ENCODE results near the gene TSGA10.

Gene TSGA10

GRCh38 chr2:99152199-99152895 lies 2.4 kb downstream of the TSGA10 start:
- Histone ChIP-seq H2BK12ac (ENCODE audit: low read length) (no peak overlapping the region), H2AK5ac (ENCODE audit: low read length) (no peak overlapping the region), H3K79me2 (ENCODE audit: control insufficient read depth, insufficient read depth, low read length, poor library complexity) (peaks cover 4% of the 10 kb centered on the region), H3K14ac (ENCODE audit: low read length) (no peak overlapping the region), H3K4ac (ENCODE audit: low read depth, low read length) (no peak overlapping the region), H3K27me3 (ENCODE audit: insufficient read depth, low read length) (no peaks in the 10 kb centered on the region), H4K12ac (ENCODE audit: low read depth, low read length) (no peak overlapping the region), H4K8ac (ENCODE audit: low read depth, low read length) (no peak overlapping the region), H3K79me1 (ENCODE audit: low read length) (peaks cover 7% of the 10 kb centered on the region), H4K91ac (ENCODE audit: low read depth, low read length) (no peak overlapping the region), H2BK120ac (ENCODE audit: insufficient read depth, low read length, poor library complexity) (no peak overlapping the region), H3K4me3 (ENCODE audit: low read depth, low read length) (no peak overlapping the region), H3K36me3 (ENCODE audit: control insufficient read depth in 1 of 2, insufficient read depth in 2 of 2, low read length in 2 of 2) (no peaks in the 10 kb centered on the region), H3K4me2 (ENCODE audit: low read length) (no peak overlapping the region), H3K9me3 (ENCODE audit: insufficient read depth, low read depth, low read length) (no peaks in the 10 kb centered on the region), H2AFZ (ENCODE audit: insufficient read depth, low read length, poor library complexity) (no peak overlapping the region), H3K18ac (ENCODE audit: low read length) (no peak overlapping the region), H3K27ac (ENCODE audit: low read depth, low read length) (no peak overlapping the region), H2BK5ac (ENCODE audit: low read depth, low read length, poor library complexity) (no peak overlapping the region), H3K23ac (ENCODE audit: low read length) (no peak overlapping the region), H3K4me1 (ENCODE audit: control insufficient read depth in 1 of 2, insufficient read depth in 2 of 2, low read length in 2 of 2) (peaks cover 5 to 8% of the 10 kb centered on the region in 2 experiments), H3K9ac (ENCODE audit: low read length) (no peak overlapping the region)
- DNase-seq, result no peak
- WGBS (ENCODE audit: extremely low coverage, insufficient coverage, insufficient read length), result no CpG with 5 or more reads among the region's 7 CpGs

GRCh38 chr2:99150706-99151105 lies 4.0 kb downstream of the TSGA10 start:
- no peak overlapping the region for H3K4ac ChIP-seq (ENCODE audit: low read depth, low read length)
- H2AFZ ChIP-seq (ENCODE audit: insufficient read depth, low read length, poor library complexity), result no peak overlapping the region
- no peak overlapping the region for H3K9ac ChIP-seq (ENCODE audit: low read length)
- no peak overlapping the region for H2BK5ac ChIP-seq (ENCODE audit: low read depth, low read length, poor library complexity)
- no peak overlapping the region for H4K8ac ChIP-seq (ENCODE audit: low read depth, low read length)
- H3K36me3 ChIP-seq (ENCODE audit: control insufficient read depth in 1 of 2, insufficient read depth in 2 of 2, low read length in 2 of 2), result no peaks in the 10 kb centered on the region
- H3K4me3 ChIP-seq (ENCODE audit: low read depth, low read length), result no peak overlapping the region
- H2AK5ac ChIP-seq (ENCODE audit: low read length), result no peak overlapping the region
- WGBS (ENCODE audit: extremely low coverage, insufficient coverage, insufficient read length), result no CpG with 5 or more reads among the region's 1 CpG
- H4K91ac ChIP-seq (ENCODE audit: low read depth, low read length), result no peak overlapping the region
- H3K4me1 ChIP-seq (ENCODE audit: control insufficient read depth in 1 of 2, insufficient read depth in 2 of 2, low read length in 2 of 2), result peaks cover 5 to 7% of the 10 kb centered on the region in 2 experiments
- H3K27me3 ChIP-seq (ENCODE audit: insufficient read depth, low read length), result no peaks in the 10 kb centered on the region
- H3K79me1 ChIP-seq (ENCODE audit: low read length), result peaks cover 7% of the 10 kb centered on the region
- H3K9me3 ChIP-seq (ENCODE audit: insufficient read depth, low read depth, low read length), result no peaks in the 10 kb centered on the region
- no peak overlapping the region for H2BK120ac ChIP-seq (ENCODE audit: insufficient read depth, low read length, poor library complexity)
- H4K12ac ChIP-seq (ENCODE audit: low read depth, low read length), result no peak overlapping the region
- H3K23ac ChIP-seq (ENCODE audit: low read length), result no peak overlapping the region
- no peak overlapping the region for H3K27ac ChIP-seq (ENCODE audit: low read depth, low read length)
- H3K14ac ChIP-seq (ENCODE audit: low read length), result no peak overlapping the region
- no peak overlapping the region for H2BK12ac ChIP-seq (ENCODE audit: low read length)
- H3K18ac ChIP-seq (ENCODE audit: low read length), result no peak overlapping the region
- H3K79me2 ChIP-seq (ENCODE audit: control insufficient read depth, insufficient read depth, low read length, poor library complexity), result peaks cover 4% of the 10 kb centered on the region
- no peak for DNase-seq
- H3K4me2 ChIP-seq (ENCODE audit: low read length), result no peak overlapping the region

GRCh38 chr2:99141110-99142108 lies 13.3 kb downstream of the TSGA10 start, which contains the start of gene C2orf15:
Gene C2orf15, plus strand, starts transcription at chr2:99141707. Its CDS starts 8,852 bp downstream, at chr2:99150559.
- no CpG with 5 or more reads among the region's 84 CpGs for WGBS (ENCODE audit: extremely low coverage, insufficient coverage, insufficient read length)

GRCh38 chr2:99140860-99141109 lies 14.0 kb downstream of the TSGA10 start:
- H4K91ac ChIP-seq (ENCODE audit: low read depth, low read length), result peak overlapping the region; percentile 32
- H2AFZ ChIP-seq (ENCODE audit: insufficient read depth, low read length, poor library complexity), result peak overlapping the region; percentile 95
- H2BK120ac ChIP-seq (ENCODE audit: insufficient read depth, low read length, poor library complexity), result peak overlapping the region; percentile 4
- no peaks in the 10 kb centered on the region for H3K9me3 ChIP-seq (ENCODE audit: insufficient read depth, low read depth, low read length)
- no CpG with 5 or more reads among the region's 21 CpGs for WGBS (ENCODE audit: extremely low coverage, insufficient coverage, insufficient read length)
- H4K12ac ChIP-seq (ENCODE audit: low read depth, low read length), result no peak overlapping the region
- peak overlapping the region; percentile 89 for H3K14ac ChIP-seq (ENCODE audit: low read length)
- peak overlapping the region; percentile 75 for H3K9ac ChIP-seq (ENCODE audit: low read length)
- peak overlapping the region; percentile 50 for H3K27ac ChIP-seq (ENCODE audit: low read depth, low read length)
- peak overlapping the region; percentile 82 for H3K4me3 ChIP-seq (ENCODE audit: low read depth, low read length)
- no peak overlapping the region for H3K23ac ChIP-seq (ENCODE audit: low read length)
- H3K79me1 ChIP-seq (ENCODE audit: low read length), result peaks cover 7% of the 10 kb centered on the region
- H3K18ac ChIP-seq (ENCODE audit: low read length), result peak overlapping the region; percentile 21
- H4K8ac ChIP-seq (ENCODE audit: low read depth, low read length), result peak overlapping the region; percentile 70
- H3K4me2 ChIP-seq (ENCODE audit: low read length), result peak overlapping the region; percentile 98
- H3K79me2 ChIP-seq (ENCODE audit: control insufficient read depth, insufficient read depth, low read length, poor library complexity), result peaks cover 4% of the 10 kb centered on the region
- H3K4ac ChIP-seq (ENCODE audit: low read depth, low read length), result peak overlapping the region; percentile 33
- H2BK5ac ChIP-seq (ENCODE audit: low read depth, low read length, poor library complexity), result no peak overlapping the region
- H2BK12ac ChIP-seq (ENCODE audit: low read length), result no peak overlapping the region
- no peaks in the 10 kb centered on the region for H3K36me3 ChIP-seq (ENCODE audit: control insufficient read depth in 1 of 2, insufficient read depth in 2 of 2, low read length in 2 of 2)
- no peak for DNase-seq
- H2AK5ac ChIP-seq (ENCODE audit: low read length), result no peak overlapping the region
- H3K27me3 ChIP-seq (ENCODE audit: insufficient read depth, low read length), result no peaks in the 10 kb centered on the region
- H3K4me1 ChIP-seq (ENCODE audit: control insufficient read depth in 1 of 2, insufficient read depth in 2 of 2, low read length in 2 of 2), result no peaks in the 10 kb centered on the region

More at GRCh38 chr2:99141110-99142108, 13.3 kb downstream of the TSGA10 start, which contains the start of gene C2orf15:
- Histone ChIP-seq H4K12ac (ENCODE audit: low read depth, low read length) (peak within 1 kb of the TSS; percentile 78), H4K8ac (ENCODE audit: low read depth, low read length) (peak within 1 kb of the TSS; percentile 89), H2BK5ac (ENCODE audit: low read depth, low read length, poor library complexity) (peak within 1 kb of the TSS; percentile 77), H3K27me3 (ENCODE audit: insufficient read depth, low read length) (no peaks in the 10 kb centered on the region), H3K4ac (ENCODE audit: low read depth, low read length) (peak within 1 kb of the TSS; percentile 35), H3K36me3 (ENCODE audit: control insufficient read depth in 1 of 2, insufficient read depth in 2 of 2, low read length in 2 of 2) (no peaks in the 10 kb centered on the region), H3K4me2 (ENCODE audit: low read length) (peak within 1 kb of the TSS; percentile 98), H3K18ac (ENCODE audit: low read length) (peak within 1 kb of the TSS; percentile 87), H4K91ac (ENCODE audit: low read depth, low read length) (peak within 1 kb of the TSS; percentile 69), H3K23ac (ENCODE audit: low read length) (no peak within 1 kb of the TSS), H3K27ac (ENCODE audit: low read depth, low read length) (peak within 1 kb of the TSS; percentile 75), H3K4me3 (ENCODE audit: low read depth, low read length) (peak within 1 kb of the TSS; percentile 82), H2AFZ (ENCODE audit: insufficient read depth, low read length, poor library complexity) (peak within 1 kb of the TSS; percentile 95), H2AK5ac (ENCODE audit: low read length) (no peak within 1 kb of the TSS), H3K9ac (ENCODE audit: low read length) (peak within 1 kb of the TSS; percentile 85), H3K79me1 (ENCODE audit: low read length) (peaks cover 7% of the 10 kb centered on the region), H3K4me1 (ENCODE audit: control insufficient read depth in 1 of 2, insufficient read depth in 2 of 2, low read length in 2 of 2) (no peaks in the 10 kb centered on the region), H2BK120ac (ENCODE audit: insufficient read depth, low read length, poor library complexity) (peak within 1 kb of the TSS; percentile 54), H3K14ac (ENCODE audit: low read length) (peak within 1 kb of the TSS; percentile 89), H3K9me3 (ENCODE audit: insufficient read depth, low read depth, low read length) (no peaks in the 10 kb centered on the region), H3K79me2 (ENCODE audit: control insufficient read depth, insufficient read depth, low read length, poor library complexity) (peaks cover 4% of the 10 kb centered on the region), H2BK12ac (ENCODE audit: low read length) (peak within 1 kb of the TSS; percentile 16)
- DNase-seq, result peak; percentile 83 to 91
